Activated CD4-positive, CD25-positive, alpha-beta regulatory T cell (primary cell): ENCODE results near the gene ABCA4.
"Not testable (repeated sequence)": the region's sequence is repeated elsewhere in the genome, so short reads cannot be mapped to it uniquely, and the experiment has no call there.

Experiments
- DNase-seq, 4 experiments: peaks; one replicate each; lab custom pipeline; 2025; lab: John Stamatoyannopoulos, UW

The ABCA4 gene

DNA sequence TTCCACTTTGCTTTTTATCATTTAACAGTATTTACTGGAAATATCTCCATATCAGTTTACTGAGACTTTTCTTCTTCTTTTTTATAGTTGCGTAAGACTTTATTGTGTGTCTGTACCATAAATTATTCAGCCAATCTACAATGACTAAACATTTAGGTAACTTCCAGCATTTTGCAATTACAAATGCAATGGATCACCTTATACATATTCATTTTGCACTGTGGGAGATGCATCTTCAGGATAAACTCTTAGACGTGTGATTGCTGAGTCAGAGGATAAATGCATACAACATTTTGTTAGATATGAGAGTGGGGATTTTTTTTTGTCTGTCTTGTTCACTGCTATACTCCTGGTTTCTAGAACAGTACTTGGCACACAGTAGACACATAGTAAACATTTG is 116.0 kb downstream of the ABCA4 start:
- DNase-seq: no peak

DNA sequence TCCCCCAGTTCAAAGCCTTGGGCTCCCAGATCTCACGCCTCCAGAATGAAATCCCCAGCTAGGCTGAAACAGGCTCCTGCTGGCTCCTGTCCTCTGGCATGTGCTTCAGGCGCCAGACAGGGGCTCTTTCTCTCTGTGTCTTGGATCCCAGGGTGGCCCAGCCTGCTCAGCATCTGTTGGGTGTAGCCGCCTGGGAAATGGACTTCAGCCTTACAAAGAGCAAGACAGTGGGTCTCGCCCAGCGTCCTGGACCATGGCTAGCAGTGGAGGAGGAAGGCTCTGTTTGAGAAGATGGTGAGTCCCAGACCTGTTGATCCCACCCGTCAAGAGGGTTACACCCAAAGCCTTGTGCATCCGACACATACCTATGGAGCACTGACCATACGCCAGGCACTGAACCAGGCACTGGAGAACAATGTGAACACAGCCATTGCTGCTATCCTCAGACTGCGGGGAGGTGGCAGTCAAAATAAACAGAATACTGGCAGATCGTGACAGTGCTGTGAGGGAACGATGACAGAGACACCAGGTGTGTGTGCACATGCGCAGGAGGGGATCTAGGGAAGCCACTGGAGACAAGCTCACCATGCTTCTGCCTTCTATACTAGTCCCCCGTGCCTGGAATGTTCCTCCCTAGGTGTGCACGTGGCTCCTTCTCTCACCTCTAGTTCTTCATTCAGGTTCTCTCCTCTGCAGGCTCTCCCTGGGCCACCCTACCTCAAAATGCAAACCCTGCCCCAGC is 118.7 kb downstream of the ABCA4 start:
- no peak for DNase-seq

DNA sequence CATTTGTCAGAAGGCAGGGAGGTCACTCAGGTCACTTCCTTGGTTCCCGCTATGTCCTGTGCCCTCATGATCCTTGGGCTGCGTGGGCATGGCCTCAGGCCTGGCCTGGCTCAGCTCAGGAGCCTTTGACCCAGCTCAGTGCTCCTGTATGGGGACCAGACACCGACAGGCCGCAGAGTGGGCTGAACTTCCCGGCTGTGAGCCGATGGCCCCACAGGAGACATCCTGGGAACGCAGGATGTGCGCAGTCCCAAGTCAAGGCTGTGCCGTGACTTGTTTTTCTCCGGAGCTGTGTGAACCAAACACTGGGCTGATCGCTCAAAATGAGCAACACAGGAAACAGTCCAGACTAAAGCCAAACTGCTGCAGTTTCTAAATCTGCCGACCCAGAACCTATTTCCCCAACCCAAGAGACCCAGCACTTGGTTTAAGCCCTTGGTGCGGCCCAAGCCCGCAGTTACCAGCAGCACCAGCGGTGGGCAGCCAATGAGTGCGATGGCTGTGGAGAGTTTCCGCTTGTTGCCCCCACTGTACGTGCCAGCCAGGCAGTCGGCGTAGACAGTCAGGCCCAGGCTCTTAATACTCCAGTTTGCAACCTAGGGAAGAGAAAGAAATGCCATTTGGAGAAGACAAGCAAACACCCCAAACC is 119.4 kb downstream of the ABCA4 start:
- no peak for DNase-seq

DNA sequence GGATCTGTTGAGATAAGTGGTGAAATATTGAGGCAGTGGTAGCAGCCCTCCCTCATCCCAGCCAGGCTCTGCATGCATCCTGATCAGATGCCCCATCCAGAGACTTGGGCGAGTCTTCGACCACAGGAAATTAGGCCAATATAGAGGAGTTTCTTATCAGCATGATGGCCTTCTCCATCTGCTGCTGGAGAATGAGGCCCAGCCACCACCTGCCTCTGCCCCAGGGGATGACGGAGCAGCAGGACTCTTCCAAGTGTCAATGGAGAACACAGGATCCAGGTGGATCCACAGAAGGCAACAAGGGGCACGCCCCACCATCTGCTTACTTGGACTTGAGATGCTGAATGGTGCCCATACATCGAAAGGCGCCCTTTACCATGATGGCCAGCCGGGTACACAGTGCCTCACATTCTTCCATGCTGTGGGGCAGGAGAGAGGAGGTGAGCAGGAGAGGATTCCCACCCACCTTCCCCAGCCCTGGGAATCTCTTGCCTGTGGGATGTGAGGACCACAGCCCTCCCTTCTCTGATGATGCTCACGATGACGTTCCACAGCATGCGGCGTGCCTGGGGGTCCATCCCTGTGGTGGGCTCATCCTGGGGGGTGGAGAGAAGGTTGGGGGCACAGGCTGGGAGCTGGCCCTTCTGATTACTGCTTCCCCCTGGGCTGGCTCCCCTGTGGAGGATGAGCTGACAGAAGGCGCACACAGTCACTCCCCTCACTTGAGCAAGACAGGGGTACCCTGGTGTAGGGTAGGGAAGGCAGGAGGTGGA is 120.3 kb downstream of the ABCA4 start:
- DNase-seq: no peak

DNA sequence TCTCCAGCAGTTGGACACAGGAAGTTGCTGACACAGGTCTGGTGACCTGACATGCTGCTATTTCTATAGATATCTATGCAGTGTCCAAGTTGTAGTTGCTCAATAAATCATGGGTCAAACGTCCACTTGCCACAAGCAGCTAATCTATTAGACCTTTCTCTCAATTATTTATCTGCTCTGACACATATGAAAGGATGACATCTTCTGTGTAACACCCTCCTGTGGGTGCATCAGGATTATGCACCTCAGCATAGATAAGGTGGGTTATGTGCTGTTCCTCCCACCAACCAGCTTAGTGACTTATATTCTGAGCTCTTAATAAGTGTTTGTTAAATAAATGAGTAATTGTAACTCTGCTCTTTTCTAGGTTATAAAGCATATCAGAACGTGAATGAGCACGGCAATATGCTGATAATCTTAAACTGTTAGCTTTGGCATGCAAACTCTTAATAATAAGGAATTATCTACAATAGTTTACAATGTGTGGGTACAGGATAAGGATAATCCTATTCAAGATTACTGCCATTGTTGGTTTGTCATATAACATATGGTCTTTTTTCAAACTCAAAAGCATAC is 121.0 kb downstream of the ABCA4 start:
- no peak for DNase-seq

DNA sequence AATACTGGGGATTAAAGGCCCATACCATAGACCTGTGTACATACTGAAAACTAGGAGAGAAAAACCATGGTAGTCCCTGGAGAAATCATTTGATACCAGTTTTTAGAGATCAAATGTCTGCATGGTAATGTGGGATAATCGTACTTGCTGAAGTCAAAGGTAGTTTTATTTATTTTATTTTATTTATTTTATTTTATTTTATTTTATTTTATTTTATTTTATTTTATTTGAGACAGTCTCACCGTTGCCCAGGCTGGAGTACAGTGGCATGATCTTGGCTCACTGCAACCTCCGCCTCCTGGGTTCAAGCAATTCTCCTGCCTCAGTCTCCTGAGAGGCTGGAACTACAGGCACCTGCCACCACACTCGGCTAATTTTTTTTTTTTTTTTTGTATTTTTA is 122.4 kb downstream of the ABCA4 start:
- DNase-seq: not testable (repeated sequence)

DNA sequence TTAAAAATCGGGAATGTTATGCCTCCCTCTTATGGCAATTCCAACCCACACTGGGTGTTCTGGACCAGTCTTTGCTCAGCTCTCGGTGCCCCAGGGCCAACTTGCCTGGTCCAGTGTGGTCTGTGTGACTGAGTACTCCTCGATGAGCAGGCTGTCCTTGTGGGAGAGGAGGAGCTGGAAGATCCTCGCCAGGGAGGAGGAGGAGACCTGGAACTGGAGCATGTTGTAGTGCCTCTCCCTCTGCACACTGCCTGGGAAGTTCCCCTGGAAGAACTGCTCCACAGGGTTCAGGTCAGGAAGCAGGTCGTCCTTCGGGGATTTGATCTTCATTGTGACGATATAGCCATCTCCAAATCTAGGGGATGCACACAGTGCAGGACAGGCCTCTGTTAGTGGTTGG is 123.2 kb downstream of the ABCA4 start:
- no peak for DNase-seq

DNA sequence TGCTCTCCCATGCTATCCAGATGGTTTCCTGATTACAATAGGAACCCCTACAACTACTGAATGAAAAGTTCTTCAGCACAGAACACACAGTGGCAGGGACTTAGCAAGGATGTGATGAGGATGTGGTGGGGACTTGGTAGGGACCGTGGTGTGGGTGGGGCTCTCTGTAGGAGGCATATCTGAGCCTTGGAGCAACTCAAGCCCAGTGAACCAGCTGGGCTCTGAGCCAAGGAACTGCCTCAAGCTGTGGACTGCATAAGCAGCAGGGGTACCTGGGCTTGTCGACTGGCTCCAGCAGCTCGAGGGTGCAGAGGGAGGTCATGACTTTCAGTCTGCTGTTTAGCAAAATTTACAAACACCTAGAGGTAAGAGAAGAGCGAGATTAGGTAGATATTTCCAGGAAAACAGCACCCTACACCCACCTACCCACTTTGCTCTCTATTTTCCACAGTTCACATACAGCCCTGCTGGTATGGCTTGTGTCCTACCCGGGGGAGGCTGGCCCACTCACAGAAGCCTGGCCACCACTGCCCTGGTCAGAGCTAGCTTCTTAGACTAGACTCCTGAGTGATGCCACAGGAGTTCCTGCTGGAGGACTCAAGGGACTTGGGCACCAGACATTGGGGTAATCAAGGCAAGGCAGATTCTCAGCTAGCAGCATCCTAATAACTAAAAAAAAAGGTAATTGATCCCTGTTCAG is 125.0 kb downstream of the ABCA4 start:
- no peak for DNase-seq

DNA sequence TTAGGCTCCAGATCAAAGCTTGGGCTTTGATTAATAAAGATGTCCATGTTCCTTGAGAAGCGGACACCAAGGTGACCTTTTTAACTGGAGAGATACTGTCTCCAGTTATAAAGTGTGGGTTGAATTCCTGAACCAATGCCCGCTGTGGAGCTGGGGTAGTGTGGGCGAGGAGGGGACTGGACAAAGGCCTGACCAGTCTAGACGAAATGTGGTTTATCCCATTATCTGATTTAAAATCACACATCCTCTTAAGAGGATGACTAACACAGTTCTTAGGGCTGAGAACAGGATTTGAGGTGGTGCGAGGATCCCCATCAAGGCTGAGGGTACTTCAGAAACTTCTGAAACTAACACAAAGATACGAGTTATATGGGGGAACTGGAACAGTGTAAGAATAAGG is 127.2 kb downstream of the ABCA4 start:
- no peak for DNase-seq

DNA sequence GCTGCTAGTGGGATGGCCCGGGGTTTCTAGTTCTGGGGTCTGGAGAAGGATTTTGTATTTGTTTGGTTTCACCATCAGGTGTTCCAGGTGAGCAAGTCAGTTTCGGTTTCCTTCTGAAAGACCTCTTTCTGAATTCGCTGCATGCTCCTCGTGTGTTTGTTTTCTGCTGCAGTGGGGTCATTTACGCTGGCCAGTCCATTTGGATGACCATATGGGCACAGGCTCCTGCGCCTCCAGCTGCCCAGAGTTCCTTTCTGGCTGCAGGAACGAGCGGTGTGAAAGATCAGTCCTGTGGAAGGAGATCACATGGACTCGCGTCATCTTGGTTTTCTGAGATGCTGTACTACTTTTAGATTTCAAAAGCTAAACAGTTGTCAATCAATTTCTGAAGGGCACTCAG is 128.0 kb downstream of the ABCA4 start:
- DNase-seq: no peak

DNA sequence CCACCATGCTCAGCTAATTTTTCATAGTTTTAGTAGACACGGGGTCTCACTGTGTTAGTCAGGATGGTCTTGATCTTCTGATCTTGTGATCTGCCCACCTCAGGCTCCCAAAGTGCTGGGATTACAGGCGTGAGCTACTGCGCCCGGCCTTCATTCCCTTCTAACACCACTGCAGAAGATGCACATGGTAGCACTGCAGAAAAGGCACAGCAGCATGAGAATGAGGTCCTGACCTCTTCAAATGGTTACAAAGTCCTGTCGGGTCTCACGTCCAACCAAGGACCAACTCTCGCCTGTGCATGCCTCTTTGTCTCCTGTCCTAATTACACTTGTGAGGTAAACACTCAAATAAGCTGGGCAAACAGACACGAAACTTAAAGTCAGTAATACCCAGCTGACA is 128.8 kb downstream of the ABCA4 start:
- no peak for DNase-seq

DNA sequence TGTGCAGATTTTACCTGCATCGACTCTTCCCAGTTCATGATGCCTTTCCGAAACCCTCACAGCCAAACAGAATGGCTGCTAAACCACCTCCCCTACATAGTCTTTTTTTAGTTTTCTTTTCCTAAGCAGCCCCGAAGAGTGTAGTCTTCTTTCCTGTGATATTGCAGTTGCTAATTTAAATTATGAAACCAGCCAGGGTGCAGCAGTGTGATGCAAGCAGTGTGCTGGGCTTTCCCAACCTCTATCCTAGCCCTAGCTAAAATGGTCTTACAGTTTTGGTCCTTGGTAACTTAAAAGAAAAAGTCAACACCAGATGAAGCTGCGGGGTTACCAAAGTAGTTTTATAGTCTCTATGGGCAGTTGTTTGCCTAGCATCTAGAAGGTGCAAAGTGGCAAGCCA is 129.7 kb downstream of the ABCA4 start:
- no peak for DNase-seq

DNA sequence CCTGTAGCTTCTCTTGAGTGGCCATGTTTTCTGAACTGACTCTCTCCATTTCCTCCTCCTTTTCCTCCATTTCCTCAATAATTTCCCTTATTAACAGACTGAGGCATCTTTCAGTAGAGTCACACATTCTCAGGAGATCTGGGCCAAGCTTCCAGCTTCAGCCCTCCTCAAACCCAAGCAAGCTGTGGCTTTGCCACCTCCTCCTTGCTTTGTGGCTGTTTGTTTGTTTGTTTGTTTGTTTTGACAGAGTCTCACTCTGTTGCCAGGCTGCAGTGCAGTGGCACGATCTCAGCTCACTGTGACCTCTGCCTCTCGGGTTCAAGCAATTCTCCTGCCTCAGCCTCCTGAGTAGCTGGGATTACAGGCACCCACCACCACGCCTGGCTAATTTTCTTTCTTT is 130.5 kb downstream of the ABCA4 start:
- not testable (repeated sequence) for DNase-seq

DNA sequence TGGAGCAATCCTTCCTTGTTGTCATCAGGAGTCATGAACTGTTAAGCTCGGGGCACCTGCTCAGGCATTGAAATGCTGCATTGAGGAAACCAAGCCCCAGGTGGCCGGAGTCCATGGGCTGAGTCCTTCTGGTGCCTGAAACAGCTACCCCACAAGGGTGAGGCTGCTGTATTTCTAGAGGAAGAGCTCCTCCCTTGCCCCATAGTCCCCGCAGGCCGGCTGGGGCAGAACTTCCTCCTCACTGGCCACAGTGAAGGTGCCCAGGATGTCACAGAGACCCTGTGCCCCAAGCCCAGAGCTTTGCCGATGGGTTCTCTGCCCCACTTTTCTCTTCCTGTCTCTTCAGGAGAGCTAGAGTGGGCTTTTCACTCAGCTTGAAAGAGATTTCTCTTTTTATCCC is 130.9 kb downstream of the ABCA4 start:
- DNase-seq: no peak

DNA sequence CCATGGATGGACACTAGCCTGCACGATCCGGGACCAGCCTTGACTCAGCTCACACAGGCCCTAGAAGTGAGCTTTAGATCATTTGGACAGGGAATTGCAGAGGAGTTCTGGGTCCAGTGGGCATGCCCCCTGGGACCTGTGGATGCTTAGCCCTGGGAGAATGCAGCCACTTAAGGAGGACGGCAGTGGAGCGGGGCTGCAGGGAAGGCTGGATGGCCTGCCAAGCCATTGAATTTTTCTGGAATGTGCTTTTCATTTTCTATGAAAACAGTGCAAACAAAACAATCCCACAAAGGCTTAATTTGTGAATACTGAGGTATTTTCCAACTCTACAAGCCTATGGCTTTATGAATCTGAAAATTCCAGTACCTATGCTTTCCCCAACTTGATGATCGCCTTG is 131.3 kb downstream of the ABCA4 start:
- DNase-seq: no peak

DNA sequence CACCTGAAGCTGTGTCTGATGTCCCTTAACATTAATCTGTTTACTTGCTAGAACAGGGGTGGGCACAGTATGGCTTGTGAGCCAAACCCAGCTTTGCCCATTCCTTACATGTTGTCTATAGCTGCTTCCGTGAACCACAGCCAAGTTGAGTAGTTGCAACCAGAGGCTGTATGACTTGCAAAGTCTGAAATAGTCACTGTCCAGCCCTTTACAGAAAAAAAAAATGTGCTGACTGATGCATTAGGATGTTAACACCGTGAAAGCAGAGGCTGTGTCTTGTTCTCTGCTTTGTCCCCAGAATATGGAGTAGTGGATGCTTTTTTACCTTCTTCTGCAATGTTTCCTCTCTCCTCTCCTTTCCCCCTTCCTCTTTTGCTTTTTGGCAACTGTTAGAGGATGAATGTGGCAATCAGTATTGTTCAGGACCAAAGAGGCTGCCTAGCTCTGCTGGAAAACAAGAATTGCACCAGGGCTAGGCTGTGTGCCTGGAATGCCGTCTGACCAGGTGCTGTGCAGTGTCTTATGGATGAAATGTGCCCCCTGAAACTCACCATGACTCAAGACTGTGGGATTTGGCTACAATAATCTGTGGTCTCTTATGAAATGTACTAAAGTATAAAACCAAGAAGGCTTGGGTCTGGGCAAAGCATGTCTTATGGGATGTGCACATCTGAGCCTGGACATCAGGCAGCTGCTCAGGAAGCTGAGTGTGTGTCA is 132.2 kb downstream of the ABCA4 start:
- DNase-seq: no peak

DNA sequence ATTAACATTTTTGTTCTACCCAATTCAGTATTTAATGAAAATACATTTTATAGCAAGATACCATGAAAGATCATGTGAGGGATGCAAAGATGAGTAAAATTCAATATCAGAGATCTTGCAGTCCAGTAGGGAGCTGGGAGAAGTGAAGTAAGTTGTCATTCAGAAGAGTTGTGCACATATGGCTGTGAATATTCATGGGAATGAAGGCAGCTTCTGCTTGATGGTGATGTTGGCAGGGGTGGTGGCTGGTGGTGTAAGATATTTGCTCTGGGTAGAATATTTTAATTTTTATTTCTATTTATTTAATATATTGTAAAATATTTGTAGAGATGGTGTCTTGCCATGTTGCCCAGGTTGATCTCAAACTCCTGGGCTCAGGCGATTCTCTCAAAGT is 139.7 kb downstream of the ABCA4 start:
- no peak for DNase-seq

DNA sequence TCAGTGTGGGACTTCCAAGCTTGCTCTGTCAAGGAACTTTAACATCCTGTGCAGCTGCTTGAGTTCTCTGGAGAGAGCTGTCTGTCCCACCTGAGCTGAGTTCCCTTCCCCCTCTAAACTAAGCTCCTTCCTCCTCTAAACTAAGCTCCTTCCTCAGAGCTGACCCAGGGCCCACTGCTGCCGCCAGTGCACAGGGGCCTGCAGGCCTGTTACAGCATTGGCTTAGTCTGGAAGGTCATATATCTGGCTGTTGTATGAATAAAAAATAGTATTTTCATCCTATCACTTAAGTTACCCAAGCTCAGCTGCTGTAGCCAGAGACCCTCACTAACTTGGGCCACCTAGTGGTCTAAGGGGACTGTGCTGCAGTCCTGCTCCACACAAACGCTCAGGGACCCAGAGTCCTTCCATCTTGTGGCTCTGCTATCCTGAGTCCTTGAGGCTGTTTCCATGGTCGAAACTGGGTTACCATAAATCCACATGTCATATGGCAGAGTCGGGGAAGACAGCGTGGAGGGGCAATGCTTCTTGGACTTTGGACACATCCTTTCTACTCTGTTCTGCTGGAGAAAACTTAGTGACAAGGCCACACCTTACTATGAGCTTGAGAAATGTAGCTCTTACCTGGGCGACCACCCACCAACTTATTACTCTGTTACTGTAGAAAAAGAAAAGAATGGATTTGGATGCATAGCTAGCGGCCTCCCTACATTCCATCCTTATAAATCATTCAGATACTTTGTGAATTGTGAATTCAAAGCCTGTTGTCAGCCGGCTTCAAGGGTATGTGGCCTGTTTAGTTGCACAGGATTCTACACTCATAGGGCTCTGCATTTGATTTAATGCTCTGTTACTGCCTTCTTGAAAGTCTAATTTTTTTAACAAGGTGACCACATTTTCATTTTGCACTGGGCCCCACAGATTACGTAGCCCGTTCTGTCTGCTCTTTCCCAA is 140.4 kb downstream of the ABCA4 start:
- DNase-seq: no peak

DNA sequence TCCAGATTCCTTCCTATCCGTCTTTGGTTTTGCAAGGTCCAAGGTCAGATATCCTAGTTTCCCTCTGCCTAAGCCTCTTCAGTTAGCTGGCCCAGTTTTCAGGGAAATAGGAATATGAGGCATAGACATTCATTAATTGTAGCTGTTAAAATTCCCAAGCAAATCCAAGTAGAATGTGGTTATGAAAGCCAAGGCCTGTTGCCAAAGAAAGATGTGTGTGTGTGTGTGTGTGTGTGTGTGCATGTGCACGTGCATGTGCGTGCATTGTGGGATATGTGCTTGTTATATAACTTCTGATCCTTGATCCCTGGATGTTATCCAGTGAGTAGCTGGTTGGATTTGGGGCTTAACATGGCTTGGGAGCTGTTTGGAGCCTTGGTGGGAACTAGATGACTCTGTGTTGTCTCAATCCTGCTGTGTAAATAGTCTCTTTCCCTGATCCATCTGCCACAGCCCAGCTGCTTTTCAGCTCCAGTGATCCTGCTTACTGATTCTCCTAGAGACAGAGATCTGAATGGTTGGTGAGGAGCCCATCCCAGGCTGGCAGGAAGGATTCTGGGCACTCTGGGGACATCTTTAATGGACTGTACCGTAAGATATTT is 141.1 kb downstream of the ABCA4 start:
- DNase-seq: no peak
